Measurements from ENCODE around the gene KMT5C.
A peak's percentile ranks its signal among the peaks of the same experiment; 100 is the strongest.

KMT5C gene

DNA sequence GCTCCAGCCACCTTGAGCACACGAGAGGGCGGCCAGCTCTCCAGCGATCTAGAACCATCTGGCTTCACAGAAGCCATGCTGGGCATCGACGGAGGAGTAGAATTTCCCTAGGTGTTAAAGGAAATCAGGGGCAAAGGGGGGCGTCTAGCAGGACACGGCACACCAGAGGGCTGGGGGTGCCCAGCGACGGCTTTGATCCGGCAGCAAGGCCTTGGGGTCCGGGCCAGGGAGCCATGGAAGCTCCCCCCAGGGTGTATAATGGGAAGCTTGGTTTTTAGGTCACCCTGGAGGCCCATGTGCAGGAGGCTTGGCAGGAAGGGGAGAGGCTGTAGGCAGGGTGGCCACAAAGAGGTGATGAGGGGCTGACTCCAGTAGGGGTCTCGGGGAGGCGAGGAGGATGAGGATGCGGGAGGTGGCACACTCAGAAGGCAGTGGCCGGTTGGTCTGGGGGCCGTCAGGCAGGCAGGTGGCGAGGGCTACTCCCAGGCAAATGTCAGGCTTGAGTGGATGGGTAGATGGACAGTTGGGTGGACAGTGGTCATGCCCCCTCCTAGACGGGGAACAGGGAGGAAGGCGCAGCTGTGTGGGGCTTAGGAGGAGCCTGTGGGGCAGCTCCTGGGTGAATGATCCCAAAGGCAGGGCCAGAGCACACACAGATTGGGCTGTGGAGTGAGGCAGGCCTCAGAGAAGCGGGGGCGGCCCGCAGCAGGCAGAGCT, 5.6 kb downstream of the KMT5C start:
- Histone ChIP-seq H3K4me3 (no peak overlapping the region), H3K27ac (no peak overlapping the region)

GRCh38 chr19:55345818-55346724, 6.4 kb downstream of the KMT5C start:
- no peak overlapping the region for H3K4me3 ChIP-seq
- no peak overlapping the region for H3K27ac ChIP-seq

DNA sequence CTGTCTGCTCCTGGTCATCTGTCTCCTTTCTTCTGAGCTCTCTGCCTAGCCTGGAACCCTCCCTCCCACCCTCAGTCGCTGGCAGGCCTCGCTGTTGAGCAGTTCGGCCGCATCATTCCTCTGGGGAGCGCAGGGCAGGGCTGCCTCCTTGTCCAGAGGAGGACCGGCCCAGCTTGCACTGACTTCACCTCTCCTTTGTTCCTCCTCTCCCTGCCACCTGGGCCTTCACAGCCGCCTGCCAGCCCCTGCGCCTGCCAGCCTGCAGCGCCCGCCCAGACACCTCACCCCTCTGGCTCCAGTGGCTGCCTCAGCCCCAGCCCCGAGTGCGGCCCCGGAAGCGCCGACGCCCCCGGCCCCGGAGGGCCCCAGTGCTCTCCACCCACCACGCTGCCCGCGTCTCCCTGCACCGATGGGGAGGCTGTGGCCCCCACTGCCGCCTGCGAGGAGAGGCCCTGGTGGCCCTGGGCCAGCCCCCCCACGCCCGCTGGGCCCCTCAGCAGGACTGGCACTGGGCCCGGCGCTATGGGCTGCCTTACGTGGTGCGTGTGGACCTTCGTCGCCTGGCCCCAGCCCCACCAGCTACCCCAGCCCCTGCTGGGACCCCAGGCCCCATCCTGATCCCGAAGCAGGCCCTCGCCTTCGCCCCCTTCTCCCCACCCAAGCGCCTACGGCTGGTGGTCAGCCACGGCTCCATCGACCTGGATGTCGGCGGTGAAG, 7.2 kb downstream of the KMT5C start:
- no peak overlapping the region for H3K27ac ChIP-seq
- no peak overlapping the region for H3K4me3 ChIP-seq

DNA sequence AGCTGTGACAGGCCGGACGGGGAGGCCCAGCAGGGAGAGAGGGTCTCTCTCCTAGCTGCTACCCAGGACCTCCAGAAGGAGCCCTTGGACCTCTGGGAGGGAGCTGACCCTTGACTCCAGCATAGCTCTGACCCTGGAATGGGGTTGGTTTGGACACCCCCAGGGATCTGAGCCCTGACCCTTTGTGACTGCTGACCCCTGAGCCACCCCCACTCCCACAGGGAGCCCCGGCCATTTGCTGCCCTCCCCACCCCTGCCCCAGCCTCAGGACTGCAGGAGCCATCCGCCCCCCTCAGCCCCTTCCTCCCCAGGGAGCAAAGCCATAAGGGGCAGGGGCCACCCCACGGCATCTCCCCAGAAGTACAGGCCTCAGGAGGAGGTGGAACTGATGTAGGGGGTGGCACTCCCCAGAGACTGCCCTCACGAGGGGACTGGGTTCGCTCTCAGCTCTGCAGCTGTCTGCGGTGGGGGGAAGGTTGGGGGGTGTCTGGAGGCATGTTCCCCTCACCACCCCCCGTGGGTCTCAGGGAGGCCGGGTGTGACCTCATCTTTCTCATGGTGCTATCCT, 7.8 kb downstream of the KMT5C start:
- H3K4me3 ChIP-seq = no peak overlapping the region

DNA sequence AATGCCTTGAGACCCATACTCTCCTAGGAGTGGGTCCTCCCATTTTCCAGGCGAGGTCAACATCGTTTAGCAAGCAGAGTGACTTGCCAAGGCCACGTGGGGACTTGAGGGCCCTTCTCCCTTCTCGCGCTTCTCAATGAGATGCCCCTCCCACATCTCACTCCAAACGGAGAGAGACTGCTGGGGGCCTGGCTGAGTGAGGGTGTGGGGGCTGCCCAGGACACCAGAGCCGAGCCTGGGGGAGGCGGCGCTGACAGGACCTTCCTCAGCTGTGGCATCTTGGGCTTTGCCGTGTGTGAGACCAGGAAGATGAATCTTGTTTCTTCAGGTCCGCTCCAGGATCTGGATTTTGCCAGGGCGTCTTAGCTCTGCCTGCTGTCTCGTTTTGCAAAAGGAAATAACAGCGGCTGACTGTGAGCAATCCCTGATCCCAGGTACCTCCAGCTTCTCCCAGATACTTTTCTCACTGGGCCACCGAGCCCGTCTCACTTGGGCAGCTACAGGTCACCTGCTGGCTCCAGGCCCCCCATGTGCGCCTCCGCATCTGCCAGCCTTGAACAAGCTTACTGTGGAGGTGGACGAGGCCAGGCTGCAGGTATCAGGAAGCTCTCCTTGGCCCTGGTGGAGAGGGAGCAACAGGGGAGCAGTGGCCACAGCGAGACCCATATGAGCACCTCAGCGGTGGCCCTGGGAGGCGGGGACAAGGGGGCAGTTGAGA, 8.8 kb downstream of the KMT5C start:
- Histone ChIP-seq H3K27ac (no peak overlapping the region), H3K4me3 (no peak overlapping the region)

More for the DNA sequence above, 7.8 kb downstream of the KMT5C start:
- H3K27ac ChIP-seq = no peak overlapping the region

GRCh38 chr19:55350620-55351315, 11.1 kb downstream of the KMT5C start:
- Histone ChIP-seq H3K27ac (no peak overlapping the region), H3K4me3 (no peak overlapping the region)

GRCh38 chr19:55352040-55352439, 12.4 kb downstream of the KMT5C start:
- Histone ChIP-seq H3K27ac (no peak overlapping the region), H3K4me3 (no peak overlapping the region)

DNA sequence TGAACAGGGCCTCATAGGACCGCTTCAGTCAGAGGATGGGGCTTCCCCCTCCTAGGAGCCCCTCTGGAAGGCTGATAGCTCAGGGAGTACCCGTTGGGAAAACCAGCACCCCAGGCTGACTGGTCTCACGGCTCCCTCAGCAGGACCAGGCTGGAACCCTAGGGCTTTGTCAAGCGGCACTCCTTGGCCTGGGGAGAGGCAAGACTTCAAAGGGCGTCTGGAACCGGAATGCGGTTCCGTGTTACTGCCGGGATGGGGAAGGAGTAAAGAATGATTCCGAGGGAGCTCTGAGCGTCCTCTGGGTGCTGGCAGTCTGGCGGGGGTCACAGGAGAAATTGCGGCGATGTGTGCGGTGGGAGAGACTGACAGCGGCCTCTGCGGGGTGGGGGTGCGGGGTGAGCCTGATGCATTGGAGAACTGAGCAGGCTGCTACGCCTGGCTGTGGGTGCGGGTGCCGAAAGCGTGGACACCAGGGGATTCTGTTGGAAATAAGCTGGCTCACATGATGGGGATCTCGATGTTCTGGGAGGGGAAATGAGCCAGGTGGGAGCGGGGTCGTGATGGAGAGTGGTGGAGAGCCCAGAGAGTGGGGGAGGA, 13.0 kb downstream of the KMT5C start:
- Histone ChIP-seq H3K27ac (no peak overlapping the region), H3K4me3 (no peak overlapping the region)

DNA sequence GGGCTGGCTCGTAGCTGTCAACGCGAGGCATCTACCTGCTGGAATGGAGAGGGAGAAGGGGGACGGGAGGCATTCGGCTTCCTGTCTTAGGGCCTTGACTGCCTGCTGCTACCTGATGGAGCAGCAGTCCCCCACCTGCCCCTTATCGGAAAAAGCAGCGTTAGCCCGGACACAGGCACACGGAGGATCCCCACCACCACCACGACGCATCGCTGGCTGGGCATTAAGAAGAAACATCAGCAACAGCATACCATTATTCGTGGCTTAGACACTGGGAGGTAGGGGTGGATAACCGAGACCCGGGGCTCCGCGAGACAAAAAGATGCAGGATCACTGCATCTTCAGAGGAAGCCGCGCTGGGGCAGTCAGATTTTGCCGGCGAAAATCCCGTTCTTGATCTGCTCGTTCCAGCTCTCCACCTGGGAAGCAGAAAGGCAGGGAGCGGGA, 13.7 kb downstream of the KMT5C start:
- Histone ChIP-seq H3K4me3 (peak overlapping the region in 6 of 7 experiments; percentile 17 to 41 (median 30)), H3K27ac (peak overlapping the region in 1 of 21 experiments; percentile 16)

- Histone ChIP-seq H3K4me3 (peak overlapping the region in 6 of 7 experiments; percentile 17 to 41 (median 30)), H3K27ac (peak overlapping the region in 2 of 21 experiments; percentile 9 to 16)
These were observed 14.4 kb downstream of the KMT5C start for GRCh38 chr19:55353803-55354697.

DNA sequence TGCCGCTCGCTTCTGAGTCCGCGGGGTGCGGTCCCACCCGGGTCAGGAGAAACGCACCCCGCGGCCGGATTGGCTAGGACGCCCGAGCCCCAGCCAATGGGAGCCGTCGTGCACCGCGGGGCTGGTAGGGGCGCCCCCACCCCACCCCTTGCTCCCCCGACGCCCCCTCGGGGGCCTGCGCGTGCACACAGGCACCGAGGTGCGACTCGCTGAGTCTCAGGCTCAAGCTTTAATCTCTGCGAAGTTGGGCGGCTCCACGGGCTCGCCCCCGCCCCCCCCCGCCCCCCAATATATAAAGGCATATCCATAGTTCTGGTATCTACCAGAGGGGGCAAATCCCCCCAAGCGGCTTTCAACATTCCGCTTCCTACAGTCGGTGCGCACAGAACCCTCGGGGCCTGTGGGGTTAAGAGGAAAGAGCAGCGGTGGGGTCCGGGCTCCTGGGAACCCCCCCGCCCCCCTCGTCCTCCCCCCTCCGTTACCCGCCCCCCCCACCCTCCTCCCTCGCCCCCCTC, 15.1 kb downstream of the KMT5C start, which contains the start of gene COX6B2:
TSS of gene COX6B2 (minus strand) at position 22 of the 515 bp plus-strand sequence. CDS start 198 bp downstream, outside the sequence.
- Histone ChIP-seq H3K27ac (peak within 1 kb of the TSS in 2 of 21 experiments; percentile 9 to 16), H3K4me3 (peak within 1 kb of the TSS in 6 of 7 experiments; percentile 17 to 41 (median 30))

DNA sequence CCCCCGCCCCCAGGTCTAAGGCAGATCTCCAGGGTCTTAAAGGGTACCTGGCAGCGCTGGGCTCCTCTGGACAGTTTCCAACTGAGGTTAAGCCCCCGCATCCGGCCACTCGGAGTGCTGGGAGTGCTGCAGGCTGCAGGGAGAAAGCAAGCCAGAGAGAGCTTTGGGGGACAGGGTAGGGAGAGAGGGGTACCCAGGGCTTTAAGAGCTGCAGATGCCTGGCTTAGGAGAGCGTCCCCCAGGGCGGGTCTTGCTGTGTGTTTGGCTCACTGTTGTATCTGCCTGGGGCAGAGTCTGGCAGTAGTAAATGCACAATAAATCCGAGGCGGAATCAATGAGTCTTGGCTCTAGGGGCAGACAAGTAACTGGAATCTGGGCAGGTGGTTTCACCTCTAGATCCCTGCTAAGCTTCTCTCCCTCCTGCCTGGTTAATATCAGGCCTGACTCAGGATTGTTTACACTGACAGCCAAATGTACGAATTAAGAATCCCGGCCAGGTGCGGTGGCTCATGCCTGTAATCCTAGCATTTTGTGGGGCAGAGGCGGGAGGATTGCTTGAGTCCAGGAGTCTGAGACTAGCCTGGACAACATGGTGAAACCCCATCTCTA, 15.6 kb downstream of the KMT5C start:
- Histone ChIP-seq H3K4me3 (no peak overlapping the region), H3K27ac (no peak overlapping the region)

DNA sequence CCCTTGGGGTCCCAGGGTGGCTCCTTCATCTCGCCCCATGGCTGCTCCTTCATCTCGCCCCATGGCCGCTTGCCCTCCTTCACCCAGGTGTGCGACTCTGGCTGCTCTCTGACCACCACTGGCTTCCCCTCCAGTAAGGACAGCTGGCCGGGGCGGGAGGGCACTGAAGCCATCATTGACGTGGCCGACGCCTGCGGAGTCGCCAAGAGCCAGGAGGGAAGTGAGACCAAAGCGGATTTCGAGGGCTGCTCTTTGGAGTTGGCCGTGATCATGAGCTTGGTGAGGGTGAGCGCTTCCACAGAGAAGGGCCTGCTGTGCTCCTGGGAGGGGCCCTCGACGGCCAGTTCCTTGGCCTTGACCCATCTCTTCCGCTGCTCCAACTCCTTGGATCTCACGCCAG, 18.8 kb downstream of the KMT5C start:
- H3K27ac ChIP-seq = no peak overlapping the region
- H3K4me3 ChIP-seq = no peak overlapping the region

- Histone ChIP-seq H3K4me3 (no peak overlapping the region), H3K27ac (no peak overlapping the region)
These were observed 19.6 kb downstream of the KMT5C start for GRCh38 chr19:55358943-55359908.

DNA sequence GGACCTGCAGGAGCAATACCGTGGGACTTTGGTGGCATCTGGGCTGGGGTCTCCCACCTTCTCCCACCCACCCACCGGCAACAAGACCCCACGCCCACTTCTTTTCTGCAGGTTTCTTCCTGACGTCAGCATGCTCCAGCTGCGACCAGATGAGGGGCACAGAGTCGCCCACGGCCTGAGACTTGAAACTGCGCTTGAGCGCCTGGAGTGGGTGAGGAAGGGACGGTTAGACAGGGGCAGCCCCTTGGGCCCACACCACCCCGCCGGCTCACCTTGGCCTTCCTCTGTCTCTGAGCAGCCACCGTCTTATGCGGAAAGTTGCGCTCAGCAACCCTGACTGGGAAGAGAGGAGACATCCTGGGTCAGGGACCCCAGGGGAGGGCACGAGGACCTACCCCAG, 21.2 kb downstream of the KMT5C start:
- no peak overlapping the region for H3K4me3 ChIP-seq
- no peak overlapping the region for H3K27ac ChIP-seq
